GM23338 (cell line): Measurements from ENCODE around the gene CNPY1. TPM values are rescaled to one million over a fixed set of nuclear protein-coding genes. Genes with fewer than 3 reads are reported as not detected.

Source experiments
- ATAC-seq: fragments of 200-7000 bp; cut with Tn5 transposase; 3 replicates; pipeline ENCODE4 v1.9.1; 2020
- DNase-seq: peaks from one replicate; pipeline ENCODE4 v3.0.0-alpha.2; 2015; ENCODE audit warnings: low spot score
- H2AFZ ChIP-seq: fragments of 200-600 bp; sonication (generic); 2 replicates; pipeline ENCODE4 v1.8.0; 2016; ENCODE audit warnings: antibody characterized with exemption, mild to moderate bottlenecking, moderate library complexity
- H3F3A ChIP-seq: fragments of 200-600 bp; sonication (generic); replicated peaks from 2 replicates; pipeline ENCODE4 v1.8.0; 2017; ENCODE audit warnings: antibody characterized with exemption, mixed run types, low read depth
- H3K27ac ChIP-seq: fragments of 200-600 bp; sonication (generic); 2 replicates; pipeline ENCODE4 v1.6.1; 2016; ENCODE audit warnings: low read depth
- H3K27me3 ChIP-seq: fragments of 200-600 bp; sonication (generic); 2 replicates; pipeline ENCODE4 v1.8.0; 2016; ENCODE audit warnings: mild to moderate bottlenecking, mixed run types, moderate library complexity; ENCODE audit not compliant: insufficient read depth
- H3K36me3 ChIP-seq: fragments of 200-600 bp; sonication (generic); 2 replicates; pipeline ENCODE4 v1.8.0; 2016; ENCODE audit warnings: mild to moderate bottlenecking; ENCODE audit not compliant: insufficient read depth
- H3K4me1 ChIP-seq: fragments of 200-600 bp; sonication (generic); 2 replicates; pipeline ENCODE4 v1.8.0; 2016; ENCODE audit warnings: mild to moderate bottlenecking, moderate library complexity; ENCODE audit not compliant: insufficient read depth
- H3K4me2 ChIP-seq: fragments of 200-600 bp; sonication (generic); 2 replicates; pipeline ENCODE4 v1.7.1; 2017; ENCODE audit warnings: mixed run types
- H3K4me3 ChIP-seq: fragments of 200-600 bp; sonication (generic); 2 replicates; pipeline ENCODE4 v1.6.1; 2016; ENCODE audit warnings: mixed run types
- H3K79me2 ChIP-seq: fragments of 200-600 bp; sonication (generic); replicated peaks from 2 replicates; pipeline ENCODE4 v1.8.0; 2017; ENCODE audit warnings: mild to moderate bottlenecking; ENCODE audit not compliant: insufficient read depth
- H3K9me2 ChIP-seq: fragments of 200-600 bp; sonication (generic); 2 replicates; pipeline ENCODE4 v1.8.0; 2017; ENCODE audit not compliant: insufficient read depth
- H4K20me1 ChIP-seq: fragments of 200-600 bp; sonication (generic); replicated peaks from 2 replicates; pipeline ENCODE4 v1.8.0; 2017; ENCODE audit warnings: mild to moderate bottlenecking; ENCODE audit not compliant: insufficient read depth
- H3K27ac Mint-ChIP-seq: 2 replicates; pipeline ENCODE4 v1.8.0; 2020; ENCODE audit warnings: inconsistent platforms, mild to moderate bottlenecking, moderate library complexity, mixed read lengths
- H3K27me3 Mint-ChIP-seq: 3 replicates; pipeline ENCODE4 v1.8.0; 2022; ENCODE audit warnings: low read depth, mild to moderate bottlenecking, moderate library complexity, mixed read lengths, inconsistent platforms; ENCODE audit not compliant: insufficient read depth, poor library complexity
- H3K36me3 Mint-ChIP-seq: 3 replicates; pipeline ENCODE4 v1.8.0; 2021; ENCODE audit warnings: low read depth, mild to moderate bottlenecking, inconsistent platforms, moderate library complexity, mixed read lengths
- H3K4me1 Mint-ChIP-seq: 3 replicates; pipeline ENCODE4 v1.8.0; 2020; ENCODE audit warnings: mild to moderate bottlenecking, inconsistent platforms, mixed read lengths
- H3K4me3 Mint-ChIP-seq: 3 replicates; pipeline ENCODE4 v1.8.0; 2021; ENCODE audit warnings: moderate library complexity, mild to moderate bottlenecking, inconsistent platforms, mixed read lengths
- H3K9me3 Mint-ChIP-seq: 3 replicates; pipeline ENCODE4 v1.8.0; 2020; ENCODE audit warnings: moderate library complexity, mild to moderate bottlenecking, inconsistent platforms, mixed read lengths
- CREB1 ChIP-seq: fragments of 250-450 bp; sonication (Bioruptor Pico); IDR thresholded peaks from 2 replicates; pipeline ENCODE4 v1.5.0; 2020; ENCODE audit warnings: low read depth, mild to moderate bottlenecking, moderate library complexity
- NANOG ChIP-seq: IDR thresholded peaks from 2 replicates; pipeline ENCODE4 v1.6.1; 2016; ENCODE audit warnings: antibody characterized with exemption, borderline replicate concordance
- POLR2AphosphoS5 ChIP-seq: IDR thresholded peaks from 2 replicates; pipeline ENCODE4 v1.6.1; 2016; ENCODE audit warnings: antibody characterized with exemption, low read depth
- STAT1 ChIP-seq: IDR thresholded peaks from one replicate; pipeline ENCODE4 v1.6.1; 2016; ENCODE audit warnings: antibody characterized with exemption; ENCODE audit not compliant: unreplicated experiment
- ZNF331 ChIP-seq: fragments of 250-450 bp; sonication (Bioruptor Pico); IDR thresholded peaks from 2 replicates; pipeline ENCODE4 v1.5.0; 2020; ENCODE audit warnings: low read depth, mild to moderate bottlenecking, moderate library complexity
- polyA plus RNA-seq: library from polyadenylated mRNA; unstranded; fragments of >200 nt; fragmentation: Nextera tagmentation; extraction: Ambion mirVana; gene quantifications from 2 replicates; pipeline ENCODE4 v1.2.1, GENCODE V29; 2016
- total RNA-seq: library from RNA; depleted of rRNA; stranded (reverse); fragments of >200 nt; shearing (Covaris generic); gene quantifications from 2 replicates; pipeline ENCODE4 v1.2.3, GENCODE V29; 2014
- TF ChIP-seq, protein P1 (sequence below): IDR thresholded peaks from one replicate; pipeline ENCODE4 v1.6.1; 2018; ENCODE audit warnings: antibody characterized with exemption; ENCODE audit not compliant: unreplicated experiment
- TF ChIP-seq, protein P2 (sequence below): fragments of 250-450 bp; sonication (Bioruptor Pico); IDR thresholded peaks from 2 replicates; pipeline ENCODE4 v1.5.0; 2020; ENCODE audit warnings: mild to moderate bottlenecking, moderate library complexity
- TF ChIP-seq, protein P3 (sequence below), 2 experiments: fragments of 200-600 bp in 1 of 2; sonication (generic) in 1 of 2; conservative IDR thresholded peaks; 2 replicates each; pipeline versions ENCODE4 v1.5.1 to v1.6.1; 2016 to 2017; ENCODE audit warnings: antibody characterized with exemption in 2 of 2, low read depth in 2 of 2, mild to moderate bottlenecking in 2 of 2, moderate library complexity in 1 of 2

CNPY1 gene
- total and polyA plus RNA-seq, 2 experiments from 2014 or later = not detected

DNA sequence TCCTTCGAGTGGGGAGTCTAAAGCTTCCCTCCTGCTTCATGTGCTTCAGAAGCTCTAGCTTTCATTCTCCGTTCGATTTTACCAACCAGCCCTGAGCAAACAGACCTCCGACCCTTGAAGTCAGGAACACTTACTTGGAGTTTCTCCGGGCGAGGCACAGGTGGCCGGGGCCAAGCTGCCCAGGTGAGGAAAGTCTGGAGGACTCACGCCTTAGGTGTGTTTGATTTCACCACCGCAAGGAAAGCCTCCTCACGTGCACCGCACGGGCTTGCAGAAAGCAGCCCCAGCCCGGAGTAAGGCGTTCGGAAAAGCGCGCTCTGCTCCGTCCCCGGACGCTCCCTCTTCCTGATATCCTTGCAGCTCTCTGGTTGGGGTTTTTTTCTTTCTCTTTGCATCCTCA, 30.1 kb upstream of the CNPY1 start (continued):
- TF ChIP-seq, protein P1, sequence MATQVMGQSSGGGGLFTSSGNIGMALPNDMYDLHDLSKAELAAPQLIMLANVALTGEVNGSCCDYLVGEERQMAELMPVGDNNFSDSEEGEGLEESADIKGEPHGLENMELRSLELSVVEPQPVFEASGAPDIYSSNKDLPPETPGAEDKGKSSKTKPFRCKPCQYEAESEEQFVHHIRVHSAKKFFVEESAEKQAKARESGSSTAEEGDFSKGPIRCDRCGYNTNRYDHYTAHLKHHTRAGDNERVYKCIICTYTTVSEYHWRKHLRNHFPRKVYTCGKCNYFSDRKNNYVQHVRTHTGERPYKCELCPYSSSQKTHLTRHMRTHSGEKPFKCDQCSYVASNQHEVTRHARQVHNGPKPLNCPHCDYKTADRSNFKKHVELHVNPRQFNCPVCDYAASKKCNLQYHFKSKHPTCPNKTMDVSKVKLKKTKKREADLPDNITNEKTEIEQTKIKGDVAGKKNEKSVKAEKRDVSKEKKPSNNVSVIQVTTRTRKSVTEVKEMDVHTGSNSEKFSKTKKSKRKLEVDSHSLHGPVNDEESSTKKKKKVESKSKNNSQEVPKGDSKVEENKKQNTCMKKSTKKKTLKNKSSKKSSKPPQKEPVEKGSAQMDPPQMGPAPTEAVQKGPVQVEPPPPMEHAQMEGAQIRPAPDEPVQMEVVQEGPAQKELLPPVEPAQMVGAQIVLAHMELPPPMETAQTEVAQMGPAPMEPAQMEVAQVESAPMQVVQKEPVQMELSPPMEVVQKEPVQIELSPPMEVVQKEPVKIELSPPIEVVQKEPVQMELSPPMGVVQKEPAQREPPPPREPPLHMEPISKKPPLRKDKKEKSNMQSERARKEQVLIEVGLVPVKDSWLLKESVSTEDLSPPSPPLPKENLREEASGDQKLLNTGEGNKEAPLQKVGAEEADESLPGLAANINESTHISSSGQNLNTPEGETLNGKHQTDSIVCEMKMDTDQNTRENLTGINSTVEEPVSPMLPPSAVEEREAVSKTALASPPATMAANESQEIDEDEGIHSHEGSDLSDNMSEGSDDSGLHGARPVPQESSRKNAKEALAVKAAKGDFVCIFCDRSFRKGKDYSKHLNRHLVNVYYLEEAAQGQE = no peak
- TF ChIP-seq NANOG = no peak

DNA sequence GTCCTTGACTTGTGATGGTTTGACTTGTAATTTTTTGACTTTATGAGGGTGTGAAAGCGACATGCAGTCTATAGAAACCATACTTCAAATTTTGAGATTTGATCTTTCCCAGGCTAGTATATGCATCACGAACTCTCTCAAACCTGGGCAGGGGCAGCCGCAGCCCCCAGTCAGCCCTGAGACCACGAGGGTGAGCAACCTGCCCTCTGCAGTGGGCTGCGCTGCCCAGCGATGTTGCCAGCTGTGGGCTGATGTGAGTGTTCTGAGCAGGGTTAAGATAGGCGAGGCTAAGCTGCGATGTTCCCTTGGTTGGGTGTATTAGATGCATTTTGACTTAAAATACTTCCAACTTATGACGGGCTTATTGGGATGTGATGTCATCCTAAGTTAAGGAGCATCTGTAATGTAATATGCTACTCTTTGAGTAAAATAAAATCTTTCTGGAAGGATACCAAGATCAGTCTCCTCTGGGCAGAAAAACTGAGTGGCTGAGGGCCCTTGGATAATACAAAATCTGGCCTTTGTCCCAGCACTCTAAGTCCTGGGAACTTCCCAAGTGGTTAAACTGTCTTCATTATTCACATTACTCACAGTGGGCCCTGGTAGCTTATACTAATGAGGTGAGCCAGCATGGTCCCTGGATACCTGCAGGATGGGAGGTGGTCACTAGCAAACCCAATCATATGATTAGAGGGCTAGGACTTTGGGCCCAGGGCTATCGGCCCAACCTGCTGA, 28.4 kb upstream of the CNPY1 start:
- Histone ChIP-seq H3K4me3 (no peak overlapping the region), H3K36me3 (no peaks in the 10 kb centered on the region), H4K20me1 (no peaks in the 10 kb centered on the region), H3K4me2 (no peak overlapping the region), H3K79me2 (no peaks in the 10 kb centered on the region), H3K4me1 (no peaks in the 10 kb centered on the region), H3F3A (no peaks in the 10 kb centered on the region), H3K27ac (no peak overlapping the region), H3K9me2 (no peaks in the 10 kb centered on the region), H2AFZ (no peak overlapping the region), H3K27me3 (no peaks in the 10 kb centered on the region)
- no peak for DNase-seq
- H3K36me3 Mint-ChIP-seq = no peaks in the 10 kb centered on the region
- no peak for ATAC-seq
- H3K27me3 Mint-ChIP-seq = no peaks in the 10 kb centered on the region
- H3K27ac Mint-ChIP-seq = no peak overlapping the region
- peaks cover 5% of the 10 kb centered on the region for H3K4me1 Mint-ChIP-seq
- H3K4me3 Mint-ChIP-seq = no peak overlapping the region
- no peaks in the 10 kb centered on the region for H3K9me3 Mint-ChIP-seq
- TF ChIP-seq STAT1 (no peak), NANOG (no peak), CREB1 (CRISPR knock-in tag) (no peak), ZNF331 (CRISPR knock-in tag) (no peak), POLR2AphosphoS5 (no peak)
- TF ChIP-seq, protein P1 = no peak
- TF ChIP-seq, protein P2, sequence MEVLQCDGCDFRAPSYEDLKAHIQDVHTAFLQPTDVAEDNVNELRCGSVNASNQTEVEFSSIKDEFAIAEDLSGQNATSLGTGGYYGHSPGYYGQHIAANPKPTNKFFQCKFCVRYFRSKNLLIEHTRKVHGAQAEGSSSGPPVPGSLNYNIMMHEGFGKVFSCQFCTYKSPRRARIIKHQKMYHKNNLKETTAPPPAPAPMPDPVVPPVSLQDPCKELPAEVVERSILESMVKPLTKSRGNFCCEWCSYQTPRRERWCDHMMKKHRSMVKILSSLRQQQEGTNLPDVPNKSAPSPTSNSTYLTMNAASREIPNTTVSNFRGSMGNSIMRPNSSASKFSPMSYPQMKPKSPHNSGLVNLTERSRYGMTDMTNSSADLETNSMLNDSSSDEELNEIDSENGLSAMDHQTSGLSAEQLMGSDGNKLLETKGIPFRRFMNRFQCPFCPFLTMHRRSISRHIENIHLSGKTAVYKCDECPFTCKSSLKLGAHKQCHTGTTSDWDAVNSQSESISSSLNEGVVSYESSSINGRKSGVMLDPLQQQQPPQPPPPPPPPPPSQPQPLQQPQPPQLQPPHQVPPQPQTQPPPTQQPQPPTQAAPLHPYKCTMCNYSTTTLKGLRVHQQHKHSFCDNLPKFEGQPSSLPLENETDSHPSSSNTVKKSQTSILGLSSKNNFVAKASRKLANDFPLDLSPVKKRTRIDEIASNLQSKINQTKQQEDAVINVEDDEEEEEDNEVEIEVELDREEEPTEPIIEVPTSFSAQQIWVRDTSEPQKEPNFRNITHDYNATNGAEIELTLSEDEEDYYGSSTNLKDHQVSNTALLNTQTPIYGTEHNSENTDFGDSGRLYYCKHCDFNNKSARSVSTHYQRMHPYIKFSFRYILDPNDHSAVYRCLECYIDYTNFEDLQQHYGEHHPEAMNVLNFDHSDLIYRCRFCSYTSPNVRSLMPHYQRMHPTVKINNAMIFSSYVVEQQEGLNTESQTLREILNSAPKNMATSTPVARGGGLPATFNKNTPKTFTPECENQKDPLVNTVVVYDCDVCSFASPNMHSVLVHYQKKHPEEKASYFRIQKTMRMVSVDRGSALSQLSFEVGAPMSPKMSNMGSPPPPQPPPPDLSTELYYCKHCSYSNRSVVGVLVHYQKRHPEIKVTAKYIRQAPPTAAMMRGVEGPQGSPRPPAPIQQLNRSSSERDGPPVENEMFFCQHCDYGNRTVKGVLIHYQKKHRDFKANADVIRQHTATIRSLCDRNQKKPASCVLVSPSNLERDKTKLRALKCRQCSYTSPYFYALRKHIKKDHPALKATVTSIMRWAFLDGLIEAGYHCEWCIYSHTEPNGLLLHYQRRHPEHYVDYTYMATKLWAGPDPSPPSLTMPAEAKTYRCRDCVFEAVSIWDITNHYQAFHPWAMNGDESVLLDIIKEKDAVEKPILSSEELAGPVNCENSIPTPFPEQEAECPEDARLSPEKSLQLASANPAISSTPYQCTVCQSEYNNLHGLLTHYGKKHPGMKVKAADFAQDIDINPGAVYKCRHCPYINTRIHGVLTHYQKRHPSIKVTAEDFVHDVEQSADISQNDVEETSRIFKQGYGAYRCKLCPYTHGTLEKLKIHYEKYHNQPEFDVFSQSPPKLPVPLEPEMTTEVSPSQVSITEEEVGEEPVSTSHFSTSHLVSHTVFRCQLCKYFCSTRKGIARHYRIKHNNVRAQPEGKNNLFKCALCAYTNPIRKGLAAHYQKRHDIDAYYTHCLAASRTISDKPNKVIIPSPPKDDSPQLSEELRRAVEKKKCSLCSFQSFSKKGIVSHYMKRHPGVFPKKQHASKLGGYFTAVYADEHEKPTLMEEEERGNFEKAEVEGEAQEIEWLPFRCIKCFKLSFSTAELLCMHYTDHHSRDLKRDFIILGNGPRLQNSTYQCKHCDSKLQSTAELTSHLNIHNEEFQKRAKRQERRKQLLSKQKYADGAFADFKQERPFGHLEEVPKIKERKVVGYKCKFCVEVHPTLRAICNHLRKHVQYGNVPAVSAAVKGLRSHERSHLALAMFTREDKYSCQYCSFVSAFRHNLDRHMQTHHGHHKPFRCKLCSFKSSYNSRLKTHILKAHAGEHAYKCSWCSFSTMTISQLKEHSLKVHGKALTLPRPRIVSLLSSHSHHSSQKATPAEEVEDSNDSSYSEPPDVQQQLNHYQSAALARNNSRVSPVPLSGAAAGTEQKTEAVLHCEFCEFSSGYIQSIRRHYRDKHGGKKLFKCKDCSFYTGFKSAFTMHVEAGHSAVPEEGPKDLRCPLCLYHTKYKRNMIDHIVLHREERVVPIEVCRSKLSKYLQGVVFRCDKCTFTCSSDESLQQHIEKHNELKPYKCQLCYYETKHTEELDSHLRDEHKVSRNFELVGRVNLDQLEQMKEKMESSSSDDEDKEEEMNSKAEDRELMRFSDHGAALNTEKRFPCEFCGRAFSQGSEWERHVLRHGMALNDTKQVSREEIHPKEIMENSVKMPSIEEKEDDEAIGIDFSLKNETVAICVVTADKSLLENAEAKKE (CRISPR knock-in tag) = no peak
- TF ChIP-seq, protein P3, sequence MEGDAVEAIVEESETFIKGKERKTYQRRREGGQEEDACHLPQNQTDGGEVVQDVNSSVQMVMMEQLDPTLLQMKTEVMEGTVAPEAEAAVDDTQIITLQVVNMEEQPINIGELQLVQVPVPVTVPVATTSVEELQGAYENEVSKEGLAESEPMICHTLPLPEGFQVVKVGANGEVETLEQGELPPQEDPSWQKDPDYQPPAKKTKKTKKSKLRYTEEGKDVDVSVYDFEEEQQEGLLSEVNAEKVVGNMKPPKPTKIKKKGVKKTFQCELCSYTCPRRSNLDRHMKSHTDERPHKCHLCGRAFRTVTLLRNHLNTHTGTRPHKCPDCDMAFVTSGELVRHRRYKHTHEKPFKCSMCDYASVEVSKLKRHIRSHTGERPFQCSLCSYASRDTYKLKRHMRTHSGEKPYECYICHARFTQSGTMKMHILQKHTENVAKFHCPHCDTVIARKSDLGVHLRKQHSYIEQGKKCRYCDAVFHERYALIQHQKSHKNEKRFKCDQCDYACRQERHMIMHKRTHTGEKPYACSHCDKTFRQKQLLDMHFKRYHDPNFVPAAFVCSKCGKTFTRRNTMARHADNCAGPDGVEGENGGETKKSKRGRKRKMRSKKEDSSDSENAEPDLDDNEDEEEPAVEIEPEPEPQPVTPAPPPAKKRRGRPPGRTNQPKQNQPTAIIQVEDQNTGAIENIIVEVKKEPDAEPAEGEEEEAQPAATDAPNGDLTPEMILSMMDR (conservative IDR thresholded peaks at IDR 0.05; ENCODE audit: low read depth in 2 of 2) = no peak
